ENCODE results near the gene TRRAP.

TRRAP gene

GRCh38 chr7:98998821-98999725 is 120.7 kb downstream of the TRRAP start:
- peaks cover 91% of the 10 kb centered on the region for H3K36me3 Mint-ChIP-seq (ENCODE audit: low read depth)

GRCh38 chr7:99000196-99000903 is 122.0 kb downstream of the TRRAP start:
- intact Hi-C loops (cut with micrococcal nuclease): no loop called here
- H3K27me3 Mint-ChIP-seq: no peaks in the 10 kb centered on the region
- H3K4me1 Mint-ChIP-seq (ENCODE audit: low read depth): peaks cover 18% of the 10 kb centered on the region
- no peak overlapping the region for H3K4me3 Mint-ChIP-seq
- H3K9me3 Mint-ChIP-seq: no peaks in the 10 kb centered on the region
- H3K27ac Mint-ChIP-seq: no peak overlapping the region
- peaks cover 91% of the 10 kb centered on the region for H3K36me3 Mint-ChIP-seq (ENCODE audit: low read depth)

More at GRCh38 chr7:98998821-98999725, 120.7 kb downstream of the TRRAP start:
- Mint-ChIP-seq H3K4me3 (no peak overlapping the region), H3K4me1 (ENCODE audit: low read depth) (peaks cover 11% of the 10 kb centered on the region), H3K27me3 (no peaks in the 10 kb centered on the region), H3K27ac (no peak overlapping the region), H3K9me3 (no peaks in the 10 kb centered on the region)
- intact Hi-C loops (cut with micrococcal nuclease): no loop called here

- no peaks in the 10 kb centered on the region for H3K27me3 Mint-ChIP-seq
- H3K4me3 Mint-ChIP-seq: no peak overlapping the region
- intact Hi-C loops (cut with micrococcal nuclease): no loop called here
- no peaks in the 10 kb centered on the region for H3K9me3 Mint-ChIP-seq
- H3K27ac Mint-ChIP-seq: no peak overlapping the region
- H3K4me1 Mint-ChIP-seq (ENCODE audit: low read depth): peaks cover 24% of the 10 kb centered on the region
- peaks cover 91% of the 10 kb centered on the region for H3K36me3 Mint-ChIP-seq (ENCODE audit: low read depth)
Measured at GRCh38 chr7:99000904-99001465, 122.7 kb downstream of the TRRAP start.

- intact Hi-C loops (cut with micrococcal nuclease): no loop called here
- H3K4me3 Mint-ChIP-seq: no peak overlapping the region
- no peaks in the 10 kb centered on the region for H3K9me3 Mint-ChIP-seq
- H3K36me3 Mint-ChIP-seq (ENCODE audit: low read depth): peaks cover 91% of the 10 kb centered on the region
- peaks cover 25% of the 10 kb centered on the region for H3K4me1 Mint-ChIP-seq (ENCODE audit: low read depth)
- H3K27ac Mint-ChIP-seq: no peak overlapping the region
- H3K27me3 Mint-ChIP-seq: no peaks in the 10 kb centered on the region
Measured at GRCh38 chr7:99001482-99002147, 123.3 kb downstream of the TRRAP start.

- Mint-ChIP-seq H3K27me3 (no peaks in the 10 kb centered on the region), H3K9me3 (no peaks in the 10 kb centered on the region), H3K4me1 (ENCODE audit: low read depth) (peaks cover 25% of the 10 kb centered on the region), H3K4me3 (no peak overlapping the region), H3K36me3 (ENCODE audit: low read depth) (peaks cover 92% of the 10 kb centered on the region), H3K27ac (no peak overlapping the region)
- intact Hi-C loops (cut with micrococcal nuclease): no loop called here
Measured at GRCh38 chr7:99002148-99002826, 124.0 kb downstream of the TRRAP start.

- intact Hi-C loops (cut with micrococcal nuclease): no loop called here
- Mint-ChIP-seq H3K27ac (no peak overlapping the region), H3K9me3 (no peaks in the 10 kb centered on the region), H3K4me3 (no peak overlapping the region), H3K36me3 (ENCODE audit: low read depth) (peaks cover 95% of the 10 kb centered on the region), H3K27me3 (no peaks in the 10 kb centered on the region), H3K4me1 (ENCODE audit: low read depth) (peaks cover 25% of the 10 kb centered on the region)
Measured at GRCh38 chr7:99002827-99003212, 124.5 kb downstream of the TRRAP start.

GRCh38 chr7:99003419-99003818 is 125.1 kb downstream of the TRRAP start:
- Mint-ChIP-seq H3K27me3 (no peaks in the 10 kb centered on the region), H3K36me3 (ENCODE audit: low read depth) (peaks cover 99% of the 10 kb centered on the region), H3K4me1 (ENCODE audit: low read depth) (peaks cover 25% of the 10 kb centered on the region), H3K4me3 (no peak overlapping the region), H3K27ac (no peak overlapping the region), H3K9me3 (no peaks in the 10 kb centered on the region)
- intact Hi-C loops (cut with micrococcal nuclease): no loop called here

- peaks cover 25% of the 10 kb centered on the region for H3K4me1 Mint-ChIP-seq (ENCODE audit: low read depth)
- H3K36me3 Mint-ChIP-seq (ENCODE audit: low read depth): peaks cover 99% of the 10 kb centered on the region
- no peak overlapping the region for H3K27ac Mint-ChIP-seq
- H3K9me3 Mint-ChIP-seq: no peaks in the 10 kb centered on the region
- no peaks in the 10 kb centered on the region for H3K27me3 Mint-ChIP-seq
- H3K4me3 Mint-ChIP-seq: no peak overlapping the region
- intact Hi-C loops (cut with micrococcal nuclease): no loop called here
Measured at GRCh38 chr7:99004216-99004615, 125.9 kb downstream of the TRRAP start.

GRCh38 chr7:99004781-99005500 is 126.6 kb downstream of the TRRAP start:
- intact Hi-C loops (cut with micrococcal nuclease): no loop called here
- H3K4me3 Mint-ChIP-seq: no peak overlapping the region
- H3K36me3 Mint-ChIP-seq (ENCODE audit: low read depth): peaks cover 99% of the 10 kb centered on the region
- peak overlapping the region; percentile 64 for H3K27ac Mint-ChIP-seq
- H3K4me1 Mint-ChIP-seq (ENCODE audit: low read depth): peaks cover 25% of the 10 kb centered on the region
- no peaks in the 10 kb centered on the region for H3K27me3 Mint-ChIP-seq
- no peaks in the 10 kb centered on the region for H3K9me3 Mint-ChIP-seq

- peak overlapping the region; percentile 64 for H3K27ac Mint-ChIP-seq
- no peak overlapping the region for H3K4me3 Mint-ChIP-seq
- H3K36me3 Mint-ChIP-seq (ENCODE audit: low read depth): peaks cover 99% of the 10 kb centered on the region
- peaks cover 25% of the 10 kb centered on the region for H3K4me1 Mint-ChIP-seq (ENCODE audit: low read depth)
- no peaks in the 10 kb centered on the region for H3K9me3 Mint-ChIP-seq
- H3K27me3 Mint-ChIP-seq: no peaks in the 10 kb centered on the region
- intact Hi-C loops (cut with micrococcal nuclease): no loop called here
Measured at GRCh38 chr7:99005776-99006175, 127.4 kb downstream of the TRRAP start.

GRCh38 chr7:99006739-99007424 is 128.6 kb downstream of the TRRAP start:
- peaks cover 25% of the 10 kb centered on the region for H3K4me1 Mint-ChIP-seq (ENCODE audit: low read depth)
- H3K27ac Mint-ChIP-seq: no peak overlapping the region
- H3K4me3 Mint-ChIP-seq: no peak overlapping the region
- peaks cover 99% of the 10 kb centered on the region for H3K36me3 Mint-ChIP-seq (ENCODE audit: low read depth)
- intact Hi-C loops (cut with micrococcal nuclease): no loop called here
- no peaks in the 10 kb centered on the region for H3K9me3 Mint-ChIP-seq
- no peaks in the 10 kb centered on the region for H3K27me3 Mint-ChIP-seq

- Mint-ChIP-seq H3K27ac (no peak overlapping the region), H3K9me3 (no peaks in the 10 kb centered on the region), H3K4me1 (ENCODE audit: low read depth) (peaks cover 20% of the 10 kb centered on the region), H3K27me3 (no peaks in the 10 kb centered on the region), H3K36me3 (ENCODE audit: low read depth) (peaks cover 99% of the 10 kb centered on the region), H3K4me3 (no peak overlapping the region)
- intact Hi-C loops (cut with micrococcal nuclease): no loop called here
Measured at GRCh38 chr7:99008181-99008631, 129.9 kb downstream of the TRRAP start.
